PC-9 (cell line): ENCODE measurements around the gene DACH1. TPM values are rescaled to one million over a fixed set of nuclear protein-coding genes. Genes with fewer than 3 reads are reported as not detected.

ENCODE experiments used
- BruUV-seq: library from RNA; stranded (reverse); fragments of 400-500 nt; replicated peaks from 2 replicates; lab custom pipeline; 2021; lab: Mats Ljungman, UMichigan
- CTCF ChIA-PET: fragments of 300-600 bp; sonication (Branson Sonifier 250); formaldehyde crosslinking; loops from one replicate; lab custom pipeline; 2022; ENCODE audit warnings: antibody characterized with exemption; lab: Charles Lee
- POLR2A ChIA-PET: fragments of 300-600 bp; sonication (Branson Sonifier 250); formaldehyde crosslinking; loops from one replicate; lab custom pipeline; 2022; ENCODE audit warnings: antibody characterized with exemption; ENCODE audit not compliant: unreplicated experiment; lab: Charles Lee
- DNase-seq, 2 experiments: peaks; one replicate each; pipeline versions ENCODE4 v3.0.0 to v3.0.0-alpha.2; 2015 to 2022; ENCODE audit warnings: mixed read lengths in 1 of 2
- H2AFZ ChIP-seq: fragments of 200-600 bp; sonication (generic); 2 replicates; pipeline ENCODE4 v1.8.1; 2017; ENCODE audit warnings: antibody characterized with exemption
- H3F3A ChIP-seq: fragments of 200-600 bp; sonication (generic); 2 replicates; pipeline ENCODE4 v1.8.1; 2017; ENCODE audit warnings: antibody characterized with exemption, mild to moderate bottlenecking, low read depth; ENCODE audit not compliant: insufficient read depth
- H3K27ac ChIP-seq: fragments of 200-600 bp; sonication (generic); 2 replicates; pipeline ENCODE4 v1.6.1; 2016; ENCODE audit warnings: mixed run types
- H3K27me3 ChIP-seq: fragments of 200-600 bp; sonication (generic); 2 replicates; pipeline ENCODE4 v1.6.1; 2016; ENCODE audit warnings: low read depth, mixed run types; ENCODE audit not compliant: insufficient read depth
- H3K36me3 ChIP-seq: fragments of 200-600 bp; sonication (generic); 2 replicates; pipeline ENCODE4 v1.6.1; 2016; ENCODE audit warnings: low read depth, mixed run types
- H3K4me1 ChIP-seq: fragments of 200-600 bp; sonication (generic); replicated peaks from 2 replicates; pipeline ENCODE4 v1.6.1; 2016; ENCODE audit warnings: mixed run types; ENCODE audit not compliant: insufficient read depth
- H3K4me2 ChIP-seq: fragments of 200-600 bp; sonication (generic); 2 replicates; pipeline ENCODE4 v1.6.1; 2017; ENCODE audit warnings: mixed run types
- H3K4me3 ChIP-seq: fragments of 200-600 bp; sonication (generic); 2 replicates; pipeline ENCODE4 v1.6.1; 2016; ENCODE audit warnings: mixed run types
- H3K79me2 ChIP-seq: fragments of 200-600 bp; sonication (generic); 2 replicates; pipeline ENCODE4 v1.6.1; 2017; ENCODE audit warnings: low read depth, mixed run types
- H3K9me2 ChIP-seq: fragments of 200-600 bp; sonication (generic); 2 replicates; pipeline ENCODE4 v1.8.1; 2017; ENCODE audit warnings: mild to moderate bottlenecking; ENCODE audit not compliant: insufficient read depth
- H3K9me3 ChIP-seq: fragments of 200-600 bp; sonication (generic); 2 replicates; pipeline ENCODE4 v1.8.1; 2016; ENCODE audit warnings: low read depth; ENCODE audit not compliant: insufficient read depth
- H4K20me1 ChIP-seq: fragments of 200-600 bp; sonication (generic); 2 replicates; pipeline ENCODE4 v1.8.1; 2017; ENCODE audit not compliant: insufficient read depth
- EZH2 ChIP-seq: fragments of 200-600 bp; sonication (generic); IDR thresholded peaks from 2 replicates; pipeline ENCODE4 v1.8.0; 2017; ENCODE audit warnings: antibody characterized with exemption, low read depth
- intact Hi-C: fragments of 100-400 bp; cut with micrococcal nuclease; formaldehyde crosslinking; loops from one replicate; pipeline ENCODE4 v1.10.0; 2022; ENCODE audit not compliant: unreplicated experiment
- total RNA-seq: library from RNA; stranded (reverse); gene quantifications from 2 replicates; pipeline ENCODE4 v1.2.3, GENCODE V29; 2021
- TF ChIP-seq, protein P1 (sequence below): fragments of 200-600 bp; sonication (generic); conservative IDR thresholded peaks from 2 replicates; pipeline ENCODE4 v1.6.1; 2017; ENCODE audit warnings: mixed run types, antibody characterized with exemption, mild to moderate bottlenecking, moderate library complexity

Gene DACH1
- total RNA-seq, 1 experiment from 2014 or later: 1.5 TPM

DNA sequence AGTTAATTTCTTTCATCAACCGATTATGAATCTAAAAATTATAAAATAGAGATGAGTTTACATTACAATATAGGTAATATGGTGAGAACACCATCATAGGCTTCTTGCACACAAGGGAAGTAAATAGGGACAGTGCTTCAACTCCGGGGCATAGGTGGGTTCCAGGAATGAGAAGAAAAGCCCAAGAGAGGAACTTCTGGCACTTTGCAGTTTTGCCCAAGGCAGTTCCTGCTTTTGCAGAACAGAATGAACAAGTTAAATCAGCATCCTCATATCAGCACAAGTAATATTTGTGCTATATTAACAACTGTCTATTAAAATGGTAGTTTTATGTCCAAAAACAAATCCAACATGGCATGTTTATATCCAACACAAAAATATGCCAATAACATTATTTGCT, 60.1 kb downstream of the DACH1 start:
- Histone ChIP-seq H2AFZ (no peak overlapping the region), H3K9me3 (no peaks in the 10 kb centered on the region), H3K4me2 (no peak overlapping the region), H3K36me3 (no peaks in the 10 kb centered on the region), H3K4me1 (no peaks in the 10 kb centered on the region), H3K79me2 (no peaks in the 10 kb centered on the region), H3K27ac (no peak overlapping the region), H3K27me3 (no peaks in the 10 kb centered on the region), H3F3A (no peaks in the 10 kb centered on the region), H3K4me3 (no peak overlapping the region), H4K20me1 (no peaks in the 10 kb centered on the region), H3K9me2 (no peaks in the 10 kb centered on the region)
- POLR2A ChIA-PET: no interaction called here
- TF ChIP-seq, protein P1, sequence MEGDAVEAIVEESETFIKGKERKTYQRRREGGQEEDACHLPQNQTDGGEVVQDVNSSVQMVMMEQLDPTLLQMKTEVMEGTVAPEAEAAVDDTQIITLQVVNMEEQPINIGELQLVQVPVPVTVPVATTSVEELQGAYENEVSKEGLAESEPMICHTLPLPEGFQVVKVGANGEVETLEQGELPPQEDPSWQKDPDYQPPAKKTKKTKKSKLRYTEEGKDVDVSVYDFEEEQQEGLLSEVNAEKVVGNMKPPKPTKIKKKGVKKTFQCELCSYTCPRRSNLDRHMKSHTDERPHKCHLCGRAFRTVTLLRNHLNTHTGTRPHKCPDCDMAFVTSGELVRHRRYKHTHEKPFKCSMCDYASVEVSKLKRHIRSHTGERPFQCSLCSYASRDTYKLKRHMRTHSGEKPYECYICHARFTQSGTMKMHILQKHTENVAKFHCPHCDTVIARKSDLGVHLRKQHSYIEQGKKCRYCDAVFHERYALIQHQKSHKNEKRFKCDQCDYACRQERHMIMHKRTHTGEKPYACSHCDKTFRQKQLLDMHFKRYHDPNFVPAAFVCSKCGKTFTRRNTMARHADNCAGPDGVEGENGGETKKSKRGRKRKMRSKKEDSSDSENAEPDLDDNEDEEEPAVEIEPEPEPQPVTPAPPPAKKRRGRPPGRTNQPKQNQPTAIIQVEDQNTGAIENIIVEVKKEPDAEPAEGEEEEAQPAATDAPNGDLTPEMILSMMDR: no peak
- TF ChIP-seq EZH2: no peak
- no TSS peak for BruUV-seq
- no peak for DNase-seq
- intact Hi-C loops: no loop called here
- CTCF ChIA-PET: no interaction called here

DNA sequence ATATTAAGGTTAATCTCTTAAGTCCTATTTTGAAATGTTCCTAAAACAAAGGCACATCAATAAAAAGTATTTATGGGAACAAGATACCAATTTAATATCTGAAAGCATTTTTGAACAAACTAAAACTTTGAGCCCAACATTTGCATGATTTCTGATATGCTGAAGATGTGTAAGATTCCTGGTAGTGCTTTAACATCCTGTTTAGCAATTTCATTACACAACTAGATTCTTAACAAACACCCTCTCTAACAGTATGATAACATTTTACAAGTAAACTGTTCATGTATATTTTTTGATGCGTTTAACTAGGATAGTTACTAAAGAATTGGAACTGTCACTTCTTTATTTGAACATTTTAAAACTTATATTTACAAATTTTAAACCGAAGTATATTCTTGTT, 63.9 kb downstream of the DACH1 start:
- intact Hi-C loops: no loop called here
- H2AFZ ChIP-seq: no peak overlapping the region
- no peaks in the 10 kb centered on the region for H3K79me2 ChIP-seq
- ChIA-PET CTCF (no interaction called here), POLR2A (no interaction called here)
- BruUV-seq: no TSS peak
- H3K9me2 ChIP-seq: no peaks in the 10 kb centered on the region
- no peak overlapping the region for H3K4me3 ChIP-seq
- no peak for TF ChIP-seq EZH2
- TF ChIP-seq, protein P1: no peak
- no peaks in the 10 kb centered on the region for H3K9me3 ChIP-seq
- no peaks in the 10 kb centered on the region for H3F3A ChIP-seq
- H3K4me1 ChIP-seq: no peaks in the 10 kb centered on the region
- H3K27ac ChIP-seq: no peak overlapping the region
- no peak for DNase-seq
- H4K20me1 ChIP-seq: no peaks in the 10 kb centered on the region
- no peaks in the 10 kb centered on the region for H3K27me3 ChIP-seq
- no peaks in the 10 kb centered on the region for H3K36me3 ChIP-seq
- no peak overlapping the region for H3K4me2 ChIP-seq

DNA sequence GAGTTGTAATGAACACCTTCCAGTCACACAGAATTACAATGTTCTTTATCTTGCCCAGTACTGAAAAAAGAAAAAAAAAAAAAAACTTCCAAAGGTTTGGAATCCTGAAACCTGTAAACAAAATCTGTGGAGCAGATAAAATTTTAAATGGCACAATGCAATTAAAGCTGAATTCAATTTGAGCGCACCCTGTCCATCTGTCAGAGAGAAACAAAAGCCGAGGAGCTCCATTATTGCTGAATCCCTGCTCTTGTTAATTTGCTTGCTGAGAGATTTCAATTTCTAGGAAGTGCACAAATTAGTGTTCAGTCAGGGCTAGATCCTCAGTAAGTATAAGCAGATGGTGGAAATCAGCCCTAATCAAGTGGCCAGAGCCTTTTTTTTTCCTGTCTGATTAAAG, 65.2 kb downstream of the DACH1 start:
- Histone ChIP-seq H2AFZ (no peak overlapping the region), H3F3A (no peaks in the 10 kb centered on the region), H3K4me1 (no peaks in the 10 kb centered on the region), H3K27me3 (no peaks in the 10 kb centered on the region), H3K9me3 (no peaks in the 10 kb centered on the region), H4K20me1 (no peaks in the 10 kb centered on the region), H3K4me3 (no peak overlapping the region), H3K9me2 (no peaks in the 10 kb centered on the region), H3K4me2 (no peak overlapping the region), H3K36me3 (no peaks in the 10 kb centered on the region), H3K27ac (no peak overlapping the region), H3K79me2 (no peaks in the 10 kb centered on the region)
- POLR2A ChIA-PET: no interaction called here
- intact Hi-C loops: no loop called here
- CTCF ChIA-PET: no interaction called here
- TF ChIP-seq EZH2: no peak
- TF ChIP-seq, protein P1: no peak
- no peak for DNase-seq
- no TSS peak for BruUV-seq
